Measurements from ENCODE around the gene ZNF414.
A peak's percentile ranks its signal among the peaks of the same experiment; 100 is the strongest.

ZNF414 gene

DNA sequence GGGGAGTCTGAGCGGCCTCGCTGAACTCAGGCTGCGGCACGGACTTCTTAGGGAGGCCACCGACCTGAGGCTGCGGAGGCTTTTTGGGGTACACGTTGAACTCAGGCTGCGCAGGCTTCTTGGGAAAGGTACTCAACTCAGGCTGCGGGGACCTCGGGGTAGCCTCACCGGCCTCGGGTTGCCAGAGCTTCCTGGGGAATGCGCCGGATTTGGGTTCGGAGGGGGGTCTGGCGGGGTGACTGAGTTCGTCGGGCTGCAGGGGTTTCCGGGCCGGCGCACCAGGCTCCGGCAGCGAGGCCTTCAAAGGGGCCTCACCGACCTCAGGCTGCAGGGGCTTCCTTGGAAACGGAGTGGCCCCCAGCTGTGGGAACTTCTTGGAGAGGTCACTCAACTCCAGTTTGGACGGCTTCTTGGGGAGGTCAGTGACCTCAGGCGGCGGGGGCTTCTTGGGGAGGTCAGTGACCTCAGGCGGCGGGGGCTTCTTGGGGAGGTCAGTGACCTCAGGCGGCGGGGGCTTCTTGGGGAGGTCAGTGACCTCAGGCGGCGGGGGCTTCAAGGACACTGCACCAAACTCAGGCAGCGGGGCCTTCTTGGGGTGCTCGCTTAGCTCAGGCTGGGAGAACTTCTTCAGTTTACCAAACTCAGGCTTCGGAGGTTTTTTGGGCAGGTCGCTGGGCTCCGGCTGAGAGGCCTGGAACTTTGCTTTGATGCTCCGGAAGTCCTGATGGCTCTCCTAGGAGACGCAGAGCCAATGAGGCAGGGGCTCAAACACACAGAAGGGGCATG, 14.7 kb downstream of the ZNF414 start:
- in situ Hi-C loops (cut with HindIII; ENCODE audit: low pct_ligation_motif_present, low pct_unique_long_range_greater_than_20kb, low sequenced_read_pairs): no loop called here
- no peak for DNase-seq

DNA sequence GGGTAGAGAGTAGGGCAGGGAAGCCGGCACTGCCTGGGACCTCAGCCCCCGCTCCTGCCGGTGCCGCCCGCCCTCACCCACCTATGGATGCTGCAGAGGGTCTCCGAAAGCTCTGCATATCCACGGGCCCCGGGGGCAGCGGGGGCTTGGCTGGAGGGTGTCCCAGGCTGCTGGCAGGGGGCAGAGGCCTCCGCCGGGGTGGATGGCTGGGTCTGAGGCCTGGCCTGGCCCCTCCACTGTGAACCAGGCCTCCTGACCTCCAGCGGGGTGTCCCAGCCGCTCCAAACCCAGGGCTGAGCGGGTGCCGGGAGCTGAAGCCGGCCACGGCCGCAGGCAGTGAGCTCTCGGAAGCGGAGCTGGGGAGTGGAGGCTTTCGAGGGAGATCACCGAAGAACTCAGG, 15.7 kb downstream of the ZNF414 start:
- in situ Hi-C loops (cut with HindIII; ENCODE audit: low pct_ligation_motif_present, low pct_unique_long_range_greater_than_20kb, low sequenced_read_pairs): no loop called here
- no peak for DNase-seq

DNA sequence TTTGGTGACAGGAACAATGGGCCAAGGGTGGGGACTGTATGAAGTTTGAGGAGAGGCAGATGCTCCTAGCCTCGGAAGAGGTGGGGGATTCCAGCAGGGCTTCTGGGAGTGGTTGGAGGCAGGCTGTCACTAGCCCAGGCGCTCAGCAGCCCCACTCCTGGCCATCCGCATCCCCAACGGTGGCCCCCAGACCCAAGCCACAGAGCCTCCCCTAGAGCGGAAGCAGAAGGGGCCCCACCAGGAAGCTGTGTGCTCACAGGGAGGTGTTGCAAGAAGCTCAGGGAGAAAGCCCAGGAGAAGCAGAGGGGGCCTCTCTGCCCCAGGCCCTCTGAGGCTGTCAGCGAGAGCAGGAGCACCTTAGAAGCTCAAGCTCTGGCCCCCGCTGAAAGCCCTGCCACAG, 19.8 kb downstream of the ZNF414 start:
- in situ Hi-C loops (cut with HindIII; ENCODE audit: low pct_ligation_motif_present, low pct_unique_long_range_greater_than_20kb, low sequenced_read_pairs): no loop called here
- DNase-seq: no peak

DNA sequence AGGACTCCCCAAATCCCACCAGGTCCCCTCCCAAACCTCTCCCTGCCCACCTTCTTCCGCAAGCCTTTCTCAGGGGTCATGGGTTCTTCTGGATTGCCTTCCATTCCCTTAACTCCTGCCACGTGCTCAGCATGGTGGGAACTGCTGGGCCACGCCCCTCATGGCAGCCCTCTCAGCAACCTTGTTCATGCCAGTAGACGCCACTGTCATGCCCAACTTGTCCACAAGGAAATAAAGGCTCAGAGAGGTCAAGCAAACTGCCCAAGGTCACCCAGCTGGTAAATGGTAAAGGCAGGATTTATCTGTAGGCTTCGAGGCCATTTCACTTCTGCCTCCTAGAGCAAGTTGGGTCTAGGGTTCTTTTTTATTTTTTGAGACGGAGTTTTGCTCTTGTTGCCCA, 22.4 kb downstream of the ZNF414 start:
- DNase-seq: peak; percentile 13
- in situ Hi-C loops (cut with HindIII; ENCODE audit: low pct_ligation_motif_present, low pct_unique_long_range_greater_than_20kb, low sequenced_read_pairs): no loop called here

DNA sequence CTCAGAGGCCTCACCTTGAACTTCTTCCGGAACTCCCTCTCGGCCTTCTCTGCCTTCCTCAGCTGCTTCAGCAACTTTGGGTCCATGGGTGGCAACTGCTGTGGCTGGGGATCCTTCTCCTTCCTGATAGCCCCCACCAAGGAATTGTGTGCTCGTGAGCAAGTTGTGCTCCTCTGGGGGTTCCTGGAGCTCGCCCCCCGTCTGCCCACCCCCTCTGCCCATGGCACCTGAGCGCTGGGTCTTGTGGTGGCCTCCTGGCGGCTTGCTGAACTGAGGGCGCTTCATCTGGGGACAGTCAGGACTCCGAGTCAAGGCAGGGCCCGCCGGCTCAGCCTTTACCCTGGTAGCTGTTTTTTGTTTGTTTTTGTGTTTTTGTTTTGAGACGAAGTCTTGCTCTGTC, 23.1 kb downstream of the ZNF414 start:
- no peak for DNase-seq
- in situ Hi-C loops (cut with HindIII; ENCODE audit: low pct_ligation_motif_present, low pct_unique_long_range_greater_than_20kb, low sequenced_read_pairs): no loop called here

- DNase-seq: no peak
- in situ Hi-C loops (cut with HindIII; ENCODE audit: low pct_ligation_motif_present, low pct_unique_long_range_greater_than_20kb, low sequenced_read_pairs): no loop called here
Observed at GRCh38 chr19:8490395-8490760, 23.6 kb downstream of the ZNF414 start.

DNA sequence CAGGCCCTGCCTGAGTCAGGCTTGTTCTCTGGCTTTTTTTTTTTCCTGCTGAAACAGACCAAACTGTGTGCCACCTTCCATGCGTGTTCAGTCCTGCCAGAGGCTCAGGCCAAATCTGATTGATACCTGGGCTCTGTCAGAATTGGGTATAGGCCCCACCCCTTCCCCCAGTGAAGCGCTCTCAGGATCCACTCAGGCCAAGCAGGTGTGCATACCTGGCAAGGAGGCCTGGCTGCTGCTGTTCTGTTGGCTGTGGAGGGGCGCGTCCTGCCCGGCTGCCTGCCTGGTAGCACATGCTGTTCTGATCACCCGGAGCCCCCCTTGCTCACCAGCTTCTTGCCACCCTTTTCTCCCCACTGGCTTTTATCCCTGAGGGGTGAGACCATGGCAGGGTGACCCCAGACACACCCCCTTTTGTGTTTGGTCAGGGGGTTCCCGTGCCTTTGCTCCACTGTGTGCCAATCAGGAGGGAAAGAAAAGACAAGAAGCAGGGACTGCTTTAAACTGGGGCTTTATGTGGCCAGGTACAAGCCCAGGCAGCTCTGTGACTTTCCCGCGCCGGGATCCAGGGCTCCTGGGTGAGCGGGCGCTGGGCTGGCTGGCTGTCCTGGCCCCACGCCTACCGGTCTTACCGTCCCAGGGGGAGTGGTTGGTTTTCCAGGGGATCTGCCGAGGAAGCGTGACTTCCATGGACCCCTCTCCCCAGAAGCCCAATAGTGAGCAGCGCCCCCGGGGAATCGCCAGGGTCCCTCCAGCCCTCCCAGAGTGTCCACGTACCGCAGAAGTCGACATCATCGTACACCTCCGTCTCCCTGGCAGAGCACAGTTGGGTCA, 24.2 kb downstream of the ZNF414 start:
- DNase-seq: no peak
- in situ Hi-C loops (cut with HindIII; ENCODE audit: low pct_ligation_motif_present, low pct_unique_long_range_greater_than_20kb, low sequenced_read_pairs): no loop called here

DNA sequence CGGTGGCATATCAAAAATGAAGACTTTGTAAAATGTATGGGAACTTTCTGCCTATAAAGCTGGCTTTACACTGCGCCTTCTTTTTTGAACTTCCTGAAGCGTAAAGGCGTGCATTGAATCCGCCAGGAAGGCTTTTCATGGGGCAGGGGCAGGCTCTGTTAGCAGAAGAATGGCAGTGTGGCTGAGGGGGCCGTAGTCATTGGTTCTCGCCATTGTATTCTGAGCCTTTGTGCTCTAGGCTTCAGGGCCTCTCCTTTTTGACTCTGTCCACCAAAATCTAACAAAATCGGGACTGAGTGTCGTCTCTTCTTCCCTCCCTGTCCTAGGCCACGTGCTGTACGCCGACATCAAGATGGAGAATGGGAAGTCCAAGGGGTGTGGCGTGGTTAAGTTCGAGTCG, 25.6 kb downstream of the ZNF414 start:
- DNase-seq: no peak
- in situ Hi-C loops (cut with HindIII; ENCODE audit: low pct_ligation_motif_present, low pct_unique_long_range_greater_than_20kb, low sequenced_read_pairs): no loop called here

DNA sequence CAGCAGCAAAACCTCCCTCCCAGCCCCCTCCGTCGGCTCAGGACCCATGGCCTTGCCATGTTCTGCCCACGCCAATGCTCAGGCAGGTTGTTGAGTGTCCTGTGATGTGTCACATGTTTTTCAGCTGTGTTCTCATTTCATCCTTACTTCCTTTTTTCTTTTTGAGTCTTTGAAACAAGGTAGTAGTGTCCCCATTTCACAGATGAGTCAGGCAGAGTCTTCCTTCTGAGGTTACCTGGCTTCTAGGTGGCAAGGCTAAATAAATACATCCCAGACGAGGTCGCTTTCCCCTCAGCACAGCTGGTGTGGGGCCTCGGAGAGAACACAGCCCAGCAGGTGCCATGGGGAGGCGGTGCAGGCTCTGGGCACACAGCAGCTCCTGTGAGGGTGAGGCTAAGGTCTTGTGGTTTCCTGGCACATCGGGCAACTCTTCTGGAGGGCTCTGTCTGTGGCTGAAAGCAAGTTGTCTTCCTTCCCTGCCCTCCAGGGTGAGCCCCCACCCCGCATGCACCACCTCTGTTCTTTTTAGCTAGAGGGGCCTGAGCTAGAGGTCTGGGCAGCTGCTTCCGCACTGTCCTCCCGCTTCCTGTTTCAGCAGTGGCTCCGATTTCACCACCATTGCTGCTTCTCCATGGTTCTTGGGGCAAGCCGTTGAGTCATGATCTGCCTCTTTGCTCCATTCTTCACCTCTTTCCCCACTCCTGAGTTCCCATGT, 26.7 kb downstream of the ZNF414 start:
- in situ Hi-C loops (cut with HindIII; ENCODE audit: low pct_ligation_motif_present, low pct_unique_long_range_greater_than_20kb, low sequenced_read_pairs): no loop called here
- DNase-seq: no peak

DNA sequence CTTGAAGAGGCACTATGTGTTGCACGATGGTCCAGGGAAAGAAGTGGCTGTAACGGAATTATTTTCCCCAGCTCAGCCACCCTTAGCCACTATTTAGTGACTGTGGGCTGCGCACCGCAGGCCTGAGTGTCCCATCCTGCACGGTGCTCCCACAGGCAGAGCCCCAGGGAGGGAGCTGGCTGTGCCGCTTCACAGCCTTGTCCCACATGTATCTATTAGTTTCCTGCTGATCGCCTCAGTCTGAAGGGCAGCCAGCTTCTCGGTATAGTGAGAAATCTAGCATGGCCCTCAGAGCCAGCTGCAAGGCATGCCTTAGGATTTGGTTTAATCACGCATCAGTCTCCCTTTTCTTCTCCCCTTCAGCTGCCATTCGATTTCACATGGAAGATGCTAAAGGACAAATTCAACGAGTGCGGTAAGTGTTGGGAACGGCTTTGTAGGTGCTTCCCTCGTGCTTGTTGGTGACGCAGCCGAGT, 27.3 kb downstream of the ZNF414 start:
- in situ Hi-C loops (cut with HindIII; ENCODE audit: low pct_ligation_motif_present, low pct_unique_long_range_greater_than_20kb, low sequenced_read_pairs): no loop called here
- no peak for DNase-seq

DNA sequence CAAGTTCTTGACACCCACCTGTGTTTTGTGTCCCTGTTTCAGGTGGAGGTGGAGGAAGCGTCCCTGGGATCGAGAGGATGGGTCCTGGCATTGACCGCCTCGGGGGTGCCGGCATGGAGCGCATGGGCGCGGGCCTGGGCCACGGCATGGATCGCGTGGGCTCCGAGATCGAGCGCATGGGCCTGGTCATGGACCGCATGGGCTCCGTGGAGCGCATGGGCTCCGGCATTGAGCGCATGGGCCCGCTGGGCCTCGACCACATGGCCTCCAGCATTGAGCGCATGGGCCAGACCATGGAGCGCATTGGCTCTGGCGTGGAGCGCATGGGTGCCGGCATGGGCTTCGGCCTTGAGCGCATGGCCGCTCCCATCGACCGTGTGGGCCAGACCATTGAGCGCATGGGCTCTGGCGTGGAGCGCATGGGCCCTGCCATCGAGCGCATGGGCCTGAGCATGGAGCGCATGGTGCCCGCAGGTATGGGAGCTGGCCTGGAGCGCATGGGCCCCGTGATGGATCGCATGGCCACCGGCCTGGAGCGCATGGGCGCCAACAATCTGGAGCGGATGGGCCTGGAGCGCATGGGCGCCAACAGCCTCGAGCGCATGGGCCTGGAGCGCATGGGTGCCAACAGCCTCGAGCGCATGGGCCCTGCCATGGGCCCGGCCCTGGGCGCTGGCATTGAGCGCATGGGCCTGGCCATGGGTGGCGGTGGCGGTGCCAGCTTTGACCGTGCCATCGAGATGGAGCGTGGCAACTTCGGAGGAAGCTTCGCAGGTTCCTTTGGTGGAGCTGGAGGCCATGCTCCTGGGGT, 28.2 kb downstream of the ZNF414 start:
- in situ Hi-C loops (cut with HindIII; ENCODE audit: low pct_ligation_motif_present, low pct_unique_long_range_greater_than_20kb, low sequenced_read_pairs): no loop called here
- no peak for DNase-seq

DNA sequence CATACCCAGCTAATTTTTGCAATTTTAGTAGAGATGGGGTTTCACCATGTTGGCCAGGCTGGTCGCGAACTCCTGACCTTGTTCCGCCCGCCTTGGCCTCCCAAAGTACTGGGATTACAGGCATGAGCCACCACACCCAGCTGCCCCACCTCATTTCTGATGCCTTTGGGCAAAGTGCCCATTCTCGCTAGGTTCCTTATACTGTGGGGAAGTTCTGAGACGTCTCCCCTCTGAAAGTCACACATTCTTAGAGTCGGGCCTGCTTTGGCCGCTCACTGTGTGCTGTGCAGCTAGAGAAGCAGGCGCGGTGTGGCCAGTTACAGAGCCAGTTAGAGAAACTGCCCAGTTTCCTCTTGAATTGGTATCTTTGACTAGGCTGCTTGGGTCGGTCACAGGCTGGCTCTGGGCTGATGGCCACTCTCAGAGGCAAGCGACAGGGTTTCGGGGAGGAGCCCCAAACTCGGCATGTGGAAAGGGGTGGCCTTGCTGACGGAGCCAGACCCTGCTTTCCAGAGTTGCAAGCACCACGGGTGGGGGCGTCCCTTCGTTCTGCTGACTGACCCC, 29.6 kb downstream of the ZNF414 start:
- no peak for DNase-seq
- in situ Hi-C loops (cut with HindIII; ENCODE audit: low pct_ligation_motif_present, low pct_unique_long_range_greater_than_20kb, low sequenced_read_pairs): no loop called here

- in situ Hi-C loops (cut with HindIII; ENCODE audit: low pct_ligation_motif_present, low pct_unique_long_range_greater_than_20kb, low sequenced_read_pairs): no loop called here
Observed at GRCh38 chr19:8483165-8483564, 30.8 kb downstream of the ZNF414 start.

GRCh38 chr19:8482696-8483095, 31.3 kb downstream of the ZNF414 start:
- DNase-seq: no peak
- in situ Hi-C loops (cut with HindIII; ENCODE audit: low pct_ligation_motif_present, low pct_unique_long_range_greater_than_20kb, low sequenced_read_pairs): no loop called here

More at GRCh38 chr19:8483165-8483564, 30.8 kb downstream of the ZNF414 start:
- DNase-seq: no peak

DNA sequence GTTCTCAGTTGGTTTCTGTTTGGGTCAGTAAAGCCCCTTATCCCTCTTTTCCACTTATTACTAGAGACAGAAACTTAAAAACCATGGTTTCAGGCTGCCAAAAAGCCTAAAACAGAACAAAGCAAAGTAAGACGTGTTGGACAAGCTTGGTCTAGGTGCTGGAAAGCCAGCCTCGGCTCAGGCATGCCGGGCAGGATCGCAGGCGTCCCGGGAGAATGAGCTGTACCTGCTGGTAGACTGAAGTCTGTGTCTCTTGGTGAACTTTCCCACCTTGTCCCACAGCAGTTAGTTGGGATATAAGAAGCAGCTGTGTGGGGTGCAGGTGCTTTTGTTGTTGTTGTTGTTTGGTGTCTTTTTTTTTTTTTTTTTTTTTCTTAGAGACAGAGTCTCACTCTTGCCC, 32.4 kb downstream of the ZNF414 start:
- in situ Hi-C loops (cut with HindIII; ENCODE audit: low pct_ligation_motif_present, low pct_unique_long_range_greater_than_20kb, low sequenced_read_pairs): no loop called here
- DNase-seq: no peak

GRCh38 chr19:8481201-8481600, 32.8 kb downstream of the ZNF414 start:
- no peak for DNase-seq
- in situ Hi-C loops (cut with HindIII; ENCODE audit: low pct_ligation_motif_present, low pct_unique_long_range_greater_than_20kb, low sequenced_read_pairs): no loop called here

DNA sequence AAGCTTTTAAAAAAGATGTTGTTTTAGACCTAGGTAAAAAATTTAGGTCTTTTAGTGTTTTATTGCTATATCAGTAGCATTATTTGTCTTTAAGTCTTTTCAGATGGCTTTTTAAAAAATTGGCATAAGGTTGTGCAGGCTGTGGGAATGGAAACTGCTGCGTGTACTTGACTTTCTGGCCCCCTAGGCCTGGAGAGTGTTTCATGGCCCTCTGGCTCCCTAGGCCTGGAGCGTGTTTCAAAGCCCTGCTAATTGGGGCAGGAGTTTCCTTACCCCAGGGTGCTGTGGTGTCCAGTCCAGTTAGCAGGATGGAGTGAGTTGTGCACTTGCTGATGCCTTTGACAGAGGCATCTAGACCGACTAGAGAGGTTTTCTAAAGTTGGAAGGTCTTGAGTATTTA, 35.4 kb downstream of the ZNF414 start:
- no peak for DNase-seq
- in situ Hi-C loops (cut with HindIII; ENCODE audit: low pct_ligation_motif_present, low pct_unique_long_range_greater_than_20kb, low sequenced_read_pairs): no loop called here

GRCh38 chr19:8477889-8478288, 36.1 kb downstream of the ZNF414 start:
- in situ Hi-C loops (cut with HindIII; ENCODE audit: low pct_ligation_motif_present, low pct_unique_long_range_greater_than_20kb, low sequenced_read_pairs): no loop called here
- no peak for DNase-seq
